Stimulated activated CD4-positive, alpha-beta T cell treated with anti-CD3 and anti-CD28 coated beads, Interleukin-2, amount 100 ng/mL, for 4 hours (primary cell): ENCODE measurements around the gene TCEAL5.
"Not testable (repeated sequence)": the region's sequence is repeated elsewhere in the genome, so short reads cannot be mapped to it uniquely, and the experiment has no call there.

Experiments used
- DNase-seq: peaks from one replicate; pipeline ENCODE4 v3.0.0-alpha.2; 2020; ENCODE audit warnings: low read depth

Gene TCEAL5

GRCh38 chrX:103276581-103277002 is at the start of gene TCEAL5:
Gene TCEAL5, minus strand, starts transcription at chrX:103276750. Its CDS starts 2,187 bp downstream, at chrX:103274563.
- DNase-seq = no peak

GRCh38 chrX:103311399-103311780 is 34.8 kb upstream of the TCEAL5 start:
- DNase-seq = no peak

GRCh38 chrX:103310555-103311398 is 34.2 kb upstream of the TCEAL5 start, which contains the start of gene BEX2:
Gene BEX2, minus strand, starts transcription at chrX:103310990. Its CDS starts 1,014 bp downstream, at chrX:103309976.
- peak; percentile 79 for DNase-seq

- no peak for DNase-seq
These were observed 33.5 kb upstream of the TCEAL5 start for GRCh38 chrX:103309860-103310554.

GRCh38 chrX:103305666-103306065 is 29.1 kb upstream of the TCEAL5 start:
- not testable (repeated sequence) for DNase-seq

GRCh38 chrX:103304705-103305104 is 28.2 kb upstream of the TCEAL5 start:
- no peak for DNase-seq

- DNase-seq = no peak
These were observed 16.6 kb upstream of the TCEAL5 start for GRCh38 chrX:103293118-103293517.

GRCh38 chrX:103279624-103280023 is 3.1 kb upstream of the TCEAL5 start:
- no peak for DNase-seq

GRCh38 chrX:103275947-103276567 is 493 bp downstream of the TCEAL5 start:
- DNase-seq = no peak

GRCh38 chrX:103274284-103274683 is 2.3 kb downstream of the TCEAL5 start:
- DNase-seq = no peak

- DNase-seq = no peak
These were observed 18.3 kb downstream of the TCEAL5 start for GRCh38 chrX:103258275-103258674.

GRCh38 chrX:103256651-103257050 is 19.9 kb downstream of the TCEAL5 start:
- DNase-seq = no peak

GRCh38 chrX:103254921-103255493 is 21.5 kb downstream of the TCEAL5 start, which contains the start of gene TCEAL8:
Gene TCEAL8, minus strand, starts transcription at chrX:103255155. Its CDS starts 1,176 bp downstream, at chrX:103253979.
- peak; percentile 32 for DNase-seq

GRCh38 chrX:103254171-103254824 is 22.3 kb downstream of the TCEAL5 start:
- DNase-seq = no peak

GRCh38 chrX:103253608-103254007 is 22.9 kb downstream of the TCEAL5 start:
- no peak for DNase-seq

GRCh38 chrX:103250977-103251376 is 25.6 kb downstream of the TCEAL5 start:
- DNase-seq = no peak

GRCh38 chrX:103249805-103250204 is 26.7 kb downstream of the TCEAL5 start:
- DNase-seq = no peak

GRCh38 chrX:103248553-103248952 is 28.0 kb downstream of the TCEAL5 start:
- DNase-seq = no peak

- no peak for DNase-seq
These were observed 36.4 kb downstream of the TCEAL5 start for GRCh38 chrX:103240155-103240554.

- no peak for DNase-seq
These were observed 40.3 kb downstream of the TCEAL5 start for GRCh38 chrX:103236296-103236695.

GRCh38 chrX:103235608-103236007 is 40.9 kb downstream of the TCEAL5 start:
- DNase-seq = not testable (repeated sequence)

GRCh38 chrX:103234869-103235268 is 41.7 kb downstream of the TCEAL5 start:
- no peak for DNase-seq
